Left lung (tissue), 10 donors: ENCODE measurements around the gene PPT1. TPM values are rescaled to one million over a fixed set of nuclear protein-coding genes. Genes with fewer than 3 reads are reported as not detected.

Source experiments
- ATAC-seq: fragments of 200-7000 bp; cut with Tn5 transposase; one replicate; pipeline ENCODE4 v1.9.1; 2020; ENCODE audit warnings: moderate library complexity
- DNase-seq, 4 donors: peaks; one replicate each; pipeline ENCODE4 v3.0.0-alpha.2; 2013 to 2020
- H3K27ac ChIP-seq, 2 donors: fragments of 200-600 bp; sonication (generic) in 1 of 2; one replicate each; pipeline versions ENCODE4 v1.5.0 to v1.8.0; 2020 to 2021
- H3K27me3 ChIP-seq, 2 donors: fragments of 200-600 bp; sonication (generic) in 1 of 2; one replicate each; pipeline versions ENCODE4 v1.5.0 to v1.8.0; 2020 to 2021
- H3K36me3 ChIP-seq, 2 donors: fragments of 200-600 bp; sonication (generic) in 1 of 2; one replicate each; pipeline versions ENCODE4 v1.5.0 to v1.8.0; 2020 to 2021
- H3K4me1 ChIP-seq, 2 donors: fragments of 200-600 bp; one replicate each; pipeline ENCODE4 v1.8.0; 2021
- H3K4me3 ChIP-seq, 2 donors: fragments of 200-600 bp; sonication (generic) in 1 of 2; one replicate each; pipeline versions ENCODE4 v1.5.0 to v1.8.0; 2020 to 2021; ENCODE audit warnings: mild to moderate bottlenecking in 1 of 2
- H3K9me3 ChIP-seq, 2 donors: fragments of 200-600 bp; sonication (generic) in 1 of 2; one replicate each; pipeline versions ENCODE4 v1.5.0 to v1.8.0; 2020 to 2021
- CTCF ChIP-seq, 2 donors: fragments of 200-600 bp; sonication (generic) in 1 of 2; IDR thresholded peaks; one replicate each; pipeline versions ENCODE4 v1.5.0 to v1.8.0; 2021; ENCODE audit warnings: antibody characterized with exemption in 2 of 2
- intact Hi-C, 2 donors: fragments of 100-400 bp; cut with DNase I; formaldehyde crosslinking; loops; one replicate each; pipeline versions ENCODE4 v1.11.2 to v1.14.2; 2022
- polyA plus RNA-seq, 6 donors: library from polyadenylated mRNA; unstranded; fragments of 120-200 nt; gene quantifications; one replicate each; pipeline ENCODE4 v1.2.1, GENCODE V29; 2013; ENCODE audit not compliant: insufficient read length in 6 of 6
- total RNA-seq, 2 donors: library from RNA; stranded (reverse); fragmentation: NEBNext Ultra II Directional; extraction: Animal tissue kit (Norgen Biotek cat#: 25700); gene quantifications; one replicate each; pipeline ENCODE4 v1.2.1, GENCODE V29; 2021
- donor health status: DM: no; HTN: yes; CAD: no.
- donor health status: DM: no; HTN: no; CAD: no.

Gene PPT1
- total and polyA plus RNA-seq, 8 donors, result 87.3 to 195 (median 99.8) TPM

- DNase-seq (no peak), ATAC-seq (no peak)
- H3K9me3 ChIP-seq, result no peaks in the 10 kb centered on the region
- TF ChIP-seq CTCF (IDR thresholded peaks at IDR 0.05), result no peak
- H3K4me3 ChIP-seq, result no peak overlapping the region
- peaks cover 0 to 31% of the 10 kb centered on the region in 2 donors for H3K36me3 ChIP-seq
- H3K4me1 ChIP-seq, result peaks cover 20 to 97% of the 10 kb centered on the region in 2 donors
- no peaks in the 10 kb centered on the region for H3K27me3 ChIP-seq
- intact Hi-C loops, result no loop called here
- peak overlapping the region in 1 of 2 donors; percentile 61 for H3K27ac ChIP-seq
Observed at GRCh38 chr1:40050863-40051262, 46.2 kb downstream of the PPT1 start.

- peak; percentile 34 for ATAC-seq
- intact Hi-C loops, result no loop called here
- peaks cover 20 to 97% of the 10 kb centered on the region in 2 donors for H3K4me1 ChIP-seq
- H3K4me3 ChIP-seq, result no peak overlapping the region
- no peak for DNase-seq
- no peak for TF ChIP-seq CTCF (IDR thresholded peaks at IDR 0.05)
- peak overlapping the region; percentile 36 to 50 for H3K27ac ChIP-seq
- H3K36me3 ChIP-seq, result peaks cover 0 to 42% of the 10 kb centered on the region in 2 donors
- no peaks in the 10 kb centered on the region for H3K9me3 ChIP-seq
- H3K27me3 ChIP-seq, result no peaks in the 10 kb centered on the region
Observed at GRCh38 chr1:40049725-40050124, 47.3 kb downstream of the PPT1 start.

DNA sequence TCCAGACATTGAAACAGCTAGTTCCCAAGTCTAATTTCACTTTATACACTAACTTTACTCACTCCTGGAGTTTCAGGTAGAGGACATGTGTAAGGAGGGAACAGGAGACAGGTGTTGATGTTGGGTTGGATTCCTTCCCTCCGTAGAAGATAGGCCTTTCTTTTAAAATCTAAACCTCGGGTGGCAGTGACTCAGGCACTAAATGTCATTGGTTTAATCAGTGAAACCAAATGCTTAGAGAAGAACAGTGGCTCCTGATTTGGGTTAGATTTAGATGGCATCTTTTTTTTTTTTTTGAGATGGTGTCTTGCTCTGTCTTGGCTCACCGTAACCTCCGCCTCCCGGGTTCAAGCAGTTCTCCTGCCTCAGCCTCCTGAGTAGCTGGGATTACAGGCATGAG is 49.3 kb downstream of the PPT1 start:
- H3K27me3 ChIP-seq, result no peaks in the 10 kb centered on the region
- ATAC-seq, result no peak

DNA sequence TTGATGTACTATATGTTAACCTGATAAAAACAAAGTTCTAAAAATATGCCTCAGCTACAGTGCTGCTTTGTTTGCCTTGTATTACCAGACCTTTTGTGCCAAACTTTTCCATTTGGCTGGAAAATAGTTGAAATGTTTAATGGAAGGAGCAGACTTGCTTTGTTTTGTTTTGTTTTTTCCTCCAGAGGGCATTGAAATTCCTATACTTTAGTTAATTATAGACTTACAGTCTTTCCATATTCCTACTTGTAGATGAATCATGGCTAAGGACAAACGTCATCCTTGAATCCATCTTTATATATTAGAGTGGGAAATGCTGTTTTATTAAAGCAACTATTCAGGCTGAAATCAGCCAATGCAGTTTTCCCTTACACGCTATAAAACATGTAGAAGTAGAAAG is 49.8 kb downstream of the PPT1 start:
- Histone ChIP-seq H3K27ac (no peak overlapping the region), H3K27me3 (no peaks in the 10 kb centered on the region), H3K4me3 (no peak overlapping the region), H3K4me1 (peaks cover 38 to 100% of the 10 kb centered on the region in 2 donors), H3K36me3 (peaks cover 0 to 45% of the 10 kb centered on the region in 2 donors), H3K9me3 (no peaks in the 10 kb centered on the region)
- intact Hi-C loops, result no loop called here
- ATAC-seq (no peak), DNase-seq (no peak)
- TF ChIP-seq CTCF (IDR thresholded peaks at IDR 0.05), result no peak

More for the DNA sequence above, 49.3 kb downstream of the PPT1 start:
- H3K36me3 ChIP-seq, result peaks cover 0 to 45% of the 10 kb centered on the region in 2 donors
- H3K9me3 ChIP-seq, result no peaks in the 10 kb centered on the region
- no peak overlapping the region for H3K27ac ChIP-seq
- H3K4me1 ChIP-seq, result peaks cover 34 to 100% of the 10 kb centered on the region in 2 donors
- H3K4me3 ChIP-seq, result no peak overlapping the region
- no peak for TF ChIP-seq CTCF (IDR thresholded peaks at IDR 0.05)
- intact Hi-C loops, result no loop called here
- no peak for DNase-seq

DNA sequence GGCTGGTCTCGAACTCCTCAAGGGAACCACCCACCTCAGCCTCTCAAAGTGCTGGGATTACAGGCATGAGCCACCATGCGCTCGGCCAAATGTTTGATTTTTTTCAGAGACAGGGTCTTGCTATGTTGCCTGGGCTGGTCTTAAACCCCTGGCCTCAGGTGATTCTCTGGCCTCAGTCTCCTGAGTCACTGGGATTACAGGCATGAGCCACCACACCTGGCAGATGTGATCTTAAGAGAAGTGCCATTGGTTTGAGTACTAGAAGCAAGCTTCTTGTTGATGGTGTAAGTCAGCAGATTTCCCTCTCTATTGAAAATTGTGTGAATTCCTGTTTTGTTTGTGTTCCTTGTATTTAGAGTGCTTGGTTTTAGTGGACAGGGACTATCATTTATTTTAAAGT is 51.3 kb downstream of the PPT1 start:
- H3K27ac ChIP-seq, result peak overlapping the region in 1 of 2 donors; percentile 53
- ATAC-seq (no peak), DNase-seq (no peak)
- H3K4me1 ChIP-seq, result peaks cover 48 to 96% of the 10 kb centered on the region in 2 donors
- H3K36me3 ChIP-seq, result peaks cover 0 to 38% of the 10 kb centered on the region in 2 donors
- no peaks in the 10 kb centered on the region for H3K9me3 ChIP-seq
- no peak for TF ChIP-seq CTCF (IDR thresholded peaks at IDR 0.05)
- peak overlapping the region in 1 of 2 donors; percentile 4 for H3K4me3 ChIP-seq
- intact Hi-C loops, result no loop called here
- no peaks in the 10 kb centered on the region for H3K27me3 ChIP-seq
